Measurements from ENCODE around the gene TBC1D9B.
A peak's percentile ranks its signal among the peaks of the same experiment; 100 is the strongest.

TBC1D9B gene

GRCh38 chr5:179907556-179908324, at the start of gene TBC1D9B:
TBC1D9B (minus strand) TSS chr5:179907897; CDS start chr5:179907821, 76 bp downstream.
- peak; percentile 48 to 79 for DNase-seq (ENCODE audit: low read depth in 1 of 2, low spot score in 1 of 2)
- in situ Hi-C loops (cut with HindIII; ENCODE audit: low pct_unique_long_range_greater_than_20kb, low sequenced_read_pairs): no loop called here
- no peak for TF ChIP-seq JUND (IDR thresholded peaks at IDR 0.05; ENCODE audit: low read depth)

GRCh38 chr5:179955630-179956029, 47.9 kb upstream of the TBC1D9B start:
- in situ Hi-C loops (cut with HindIII; ENCODE audit: low pct_unique_long_range_greater_than_20kb, low sequenced_read_pairs): no loop called here
- no peak for TF ChIP-seq JUND (IDR thresholded peaks at IDR 0.05; ENCODE audit: low read depth)
- DNase-seq (ENCODE audit: low read depth in 1 of 2, low spot score in 1 of 2): no peak

- TF ChIP-seq JUND (IDR thresholded peaks at IDR 0.05; ENCODE audit: low read depth): no peak
- no peak for DNase-seq (ENCODE audit: low read depth in 1 of 2, low spot score in 1 of 2)
- in situ Hi-C loops (cut with HindIII; ENCODE audit: low pct_unique_long_range_greater_than_20kb, low sequenced_read_pairs): no loop called here
Observed at GRCh38 chr5:179955062-179955461, 47.4 kb upstream of the TBC1D9B start.

- no peak for DNase-seq (ENCODE audit: low read depth in 1 of 2, low spot score in 1 of 2)
- in situ Hi-C loops (cut with HindIII; ENCODE audit: low pct_unique_long_range_greater_than_20kb, low sequenced_read_pairs): no loop called here
- no peak for TF ChIP-seq JUND (IDR thresholded peaks at IDR 0.05; ENCODE audit: low read depth)
Observed at GRCh38 chr5:179954434-179954833, 46.7 kb upstream of the TBC1D9B start.

- TF ChIP-seq JUND (IDR thresholded peaks at IDR 0.05; ENCODE audit: low read depth): no peak
- in situ Hi-C loops (cut with HindIII; ENCODE audit: low pct_unique_long_range_greater_than_20kb, low sequenced_read_pairs): no loop called here
- no peak for DNase-seq (ENCODE audit: low read depth in 1 of 2, low spot score in 1 of 2)
Observed at GRCh38 chr5:179953987-179954386, 46.3 kb upstream of the TBC1D9B start.

GRCh38 chr5:179936976-179937681, 29.4 kb upstream of the TBC1D9B start:
- no peak for TF ChIP-seq JUND (IDR thresholded peaks at IDR 0.05; ENCODE audit: low read depth)
- in situ Hi-C loops (cut with HindIII; ENCODE audit: low pct_unique_long_range_greater_than_20kb, low sequenced_read_pairs): no loop called here
- DNase-seq (ENCODE audit: low read depth in 1 of 2, low spot score in 1 of 2): no peak

GRCh38 chr5:179930788-179931473, 23.2 kb upstream of the TBC1D9B start:
- in situ Hi-C loops (cut with HindIII; ENCODE audit: low pct_unique_long_range_greater_than_20kb, low sequenced_read_pairs): no loop called here
- TF ChIP-seq JUND (IDR thresholded peaks at IDR 0.05; ENCODE audit: low read depth): no peak
- no peak for DNase-seq (ENCODE audit: low read depth in 1 of 2, low spot score in 1 of 2)

GRCh38 chr5:179927824-179928223, 20.1 kb upstream of the TBC1D9B start:
- in situ Hi-C loops (cut with HindIII; ENCODE audit: low pct_unique_long_range_greater_than_20kb, low sequenced_read_pairs): no loop called here
- TF ChIP-seq JUND (IDR thresholded peaks at IDR 0.05; ENCODE audit: low read depth): no peak
- no peak for DNase-seq (ENCODE audit: low read depth in 1 of 2, low spot score in 1 of 2)

GRCh38 chr5:179926657-179927056, 19.0 kb upstream of the TBC1D9B start:
- in situ Hi-C loops (cut with HindIII; ENCODE audit: low pct_unique_long_range_greater_than_20kb, low sequenced_read_pairs): no loop called here
- DNase-seq (ENCODE audit: low read depth in 1 of 2, low spot score in 1 of 2): no peak
- no peak for TF ChIP-seq JUND (IDR thresholded peaks at IDR 0.05; ENCODE audit: low read depth)

- DNase-seq (ENCODE audit: low read depth in 1 of 2, low spot score in 1 of 2): no peak
- TF ChIP-seq JUND (IDR thresholded peaks at IDR 0.05; ENCODE audit: low read depth): no peak
- in situ Hi-C loops (cut with HindIII; ENCODE audit: low pct_unique_long_range_greater_than_20kb, low sequenced_read_pairs): no loop called here
Observed at GRCh38 chr5:179923436-179923835, 15.7 kb upstream of the TBC1D9B start.

- DNase-seq (ENCODE audit: low read depth in 1 of 2, low spot score in 1 of 2): no peak
- TF ChIP-seq JUND (IDR thresholded peaks at IDR 0.05; ENCODE audit: low read depth): no peak
- in situ Hi-C loops (cut with HindIII; ENCODE audit: low pct_unique_long_range_greater_than_20kb, low sequenced_read_pairs): no loop called here
Observed at GRCh38 chr5:179920175-179920574, 12.5 kb upstream of the TBC1D9B start.

- no peak for TF ChIP-seq JUND (IDR thresholded peaks at IDR 0.05; ENCODE audit: low read depth)
Observed at GRCh38 chr5:179919487-179920060, 11.9 kb upstream of the TBC1D9B start.

More at GRCh38 chr5:179919487-179920060, 11.9 kb upstream of the TBC1D9B start:
- no peak for DNase-seq (ENCODE audit: low read depth in 1 of 2, low spot score in 1 of 2)
- in situ Hi-C loops (cut with HindIII; ENCODE audit: low pct_unique_long_range_greater_than_20kb, low sequenced_read_pairs): no loop called here

Data from T47D (cell line).